DOHH2 (cell line): ENCODE results near the gene CYP1B1.

Source experiments
- H3F3A ChIP-seq: fragments of 200-600 bp; sonication (generic), shearing (Covaris generic); 2 replicates; pipeline ENCODE4 v1.6.0; 2016; ENCODE audit warnings: antibody characterized with exemption, mild to moderate bottlenecking; ENCODE audit not compliant: control insufficient read depth, insufficient read depth
- H3K27ac ChIP-seq: fragments of 200-600 bp; sonication (generic); 2 replicates; pipeline ENCODE4 v1.5.1; 2014; ENCODE audit warnings: low read depth, mild to moderate bottlenecking, low read length, moderate library complexity
- H3K27me3 ChIP-seq: fragments of 200-600 bp; sonication (generic); 2 replicates; pipeline ENCODE4 v1.6.1; 2014; ENCODE audit warnings: mild to moderate bottlenecking, low read length, mixed read lengths; ENCODE audit not compliant: control insufficient read depth
- H3K36me3 ChIP-seq: fragments of 200-600 bp; sonication (generic); 2 replicates; pipeline ENCODE4 v1.6.1; 2014; ENCODE audit warnings: mild to moderate bottlenecking, low read length, moderate library complexity, mixed read lengths; ENCODE audit not compliant: control insufficient read depth
- H3K4me1 ChIP-seq: fragments of 200-600 bp; sonication (generic); 2 replicates; pipeline ENCODE4 v1.6.1; 2014; ENCODE audit warnings: mild to moderate bottlenecking, low read length, mixed read lengths; ENCODE audit not compliant: control insufficient read depth
- H3K4me2 ChIP-seq: fragments of 200-600 bp; sonication (generic); 2 replicates; pipeline ENCODE4 v1.6.0; 2014; ENCODE audit warnings: mild to moderate bottlenecking, low read length, moderate library complexity
- H3K4me3 ChIP-seq: fragments of 200-600 bp; sonication (generic); 2 replicates; pipeline ENCODE4 v1.5.1; 2014; ENCODE audit warnings: mild to moderate bottlenecking, low read length, mixed read lengths
- H3K79me2 ChIP-seq: fragments of 200-600 bp; sonication (generic); 2 replicates; pipeline ENCODE4 v1.6.1; 2014; ENCODE audit warnings: mild to moderate bottlenecking, low read length, mixed read lengths; ENCODE audit not compliant: control insufficient read depth
- H3K9me2 ChIP-seq: fragments of 200-600 bp; sonication (generic); replicated peaks from 2 replicates; pipeline ENCODE4 v1.6.1; 2014; ENCODE audit warnings: mild to moderate bottlenecking, low read length, mixed read lengths; ENCODE audit not compliant: control insufficient read depth
- H3K9me3 ChIP-seq: fragments of 200-600 bp; sonication (generic); 2 replicates; pipeline ENCODE4 v1.6.1; 2014; ENCODE audit warnings: antibody characterized with exemption, low read length, mixed read lengths; ENCODE audit not compliant: control insufficient read depth, insufficient read depth
- H4K20me1 ChIP-seq: fragments of 200-600 bp; sonication (generic); 2 replicates; pipeline ENCODE4 v1.6.0; 2014; ENCODE audit warnings: low read depth, mild to moderate bottlenecking, antibody characterized with exemption, low read length, moderate library complexity; ENCODE audit not compliant: control insufficient read depth, insufficient read depth
- EZH2phosphoT487 ChIP-seq: fragments of 200-600 bp; sonication (generic); IDR thresholded peaks from 2 replicates; pipeline ENCODE4 v1.6.1; 2017; ENCODE audit warnings: borderline replicate concordance, mild to moderate bottlenecking, antibody characterized with exemption, low read length, moderate library complexity, mixed read lengths
- TF ChIP-seq, protein P1 (sequence below): fragments of 200-600 bp; sonication (generic); IDR thresholded peaks from one replicate; pipeline ENCODE4 v1.5.1; 2014; ENCODE audit warnings: antibody characterized with exemption, mild to moderate bottlenecking, low read depth, low read length; ENCODE audit not compliant: poor library complexity, severe bottlenecking

CYP1B1 gene

DNA sequence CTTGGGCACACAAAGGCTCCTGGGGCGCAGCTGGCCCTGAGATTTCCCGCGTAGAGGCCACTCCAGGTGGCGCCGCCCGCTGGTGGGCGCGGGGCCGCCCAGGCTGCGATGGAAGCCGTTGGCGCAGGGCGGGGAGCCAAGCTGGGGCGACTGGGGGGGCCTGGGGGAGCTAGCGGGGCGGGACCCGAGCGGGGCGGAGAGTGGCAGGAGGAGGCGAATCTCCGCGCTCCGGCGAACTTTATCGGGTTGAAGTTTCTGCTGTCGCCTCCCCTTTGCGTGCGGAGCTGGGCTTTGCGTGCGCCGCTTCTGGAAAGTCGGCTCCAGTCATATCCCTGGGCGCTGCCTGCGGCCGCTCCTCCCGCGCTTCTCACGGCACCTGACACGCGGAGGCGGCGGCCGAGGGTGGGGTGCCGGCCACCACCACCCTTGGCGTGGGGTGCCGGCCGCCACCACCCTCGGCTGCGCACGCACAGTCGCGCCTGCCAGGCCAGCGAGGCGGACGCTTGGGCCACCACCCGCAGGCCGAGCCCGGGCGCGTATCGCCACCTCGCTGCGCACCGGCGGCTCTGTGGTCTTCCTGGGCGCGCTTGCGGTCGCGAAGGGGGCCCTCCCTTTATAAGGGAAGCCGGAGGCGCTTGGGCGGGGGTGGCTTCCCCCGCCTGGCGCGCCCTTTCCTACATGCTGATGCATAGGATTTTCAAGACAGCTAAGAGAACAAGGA, 919 bp upstream of the CYP1B1 start:
- Histone ChIP-seq H3K4me2 (peak overlapping the region; percentile 84), H3K27ac (no peak overlapping the region), H3K27me3 (peaks cover 37% of the 10 kb centered on the region), H4K20me1 (no peaks in the 10 kb centered on the region), H3F3A (no peaks in the 10 kb centered on the region), H3K9me2 (no peaks in the 10 kb centered on the region), H3K4me1 (peaks cover 17% of the 10 kb centered on the region), H3K79me2 (no peaks in the 10 kb centered on the region), H3K9me3 (no peaks in the 10 kb centered on the region), H3K4me3 (peak overlapping the region; percentile 74), H3K36me3 (no peaks in the 10 kb centered on the region)
- TF ChIP-seq EZH2phosphoT487, result no peak
- TF ChIP-seq, protein P1, sequence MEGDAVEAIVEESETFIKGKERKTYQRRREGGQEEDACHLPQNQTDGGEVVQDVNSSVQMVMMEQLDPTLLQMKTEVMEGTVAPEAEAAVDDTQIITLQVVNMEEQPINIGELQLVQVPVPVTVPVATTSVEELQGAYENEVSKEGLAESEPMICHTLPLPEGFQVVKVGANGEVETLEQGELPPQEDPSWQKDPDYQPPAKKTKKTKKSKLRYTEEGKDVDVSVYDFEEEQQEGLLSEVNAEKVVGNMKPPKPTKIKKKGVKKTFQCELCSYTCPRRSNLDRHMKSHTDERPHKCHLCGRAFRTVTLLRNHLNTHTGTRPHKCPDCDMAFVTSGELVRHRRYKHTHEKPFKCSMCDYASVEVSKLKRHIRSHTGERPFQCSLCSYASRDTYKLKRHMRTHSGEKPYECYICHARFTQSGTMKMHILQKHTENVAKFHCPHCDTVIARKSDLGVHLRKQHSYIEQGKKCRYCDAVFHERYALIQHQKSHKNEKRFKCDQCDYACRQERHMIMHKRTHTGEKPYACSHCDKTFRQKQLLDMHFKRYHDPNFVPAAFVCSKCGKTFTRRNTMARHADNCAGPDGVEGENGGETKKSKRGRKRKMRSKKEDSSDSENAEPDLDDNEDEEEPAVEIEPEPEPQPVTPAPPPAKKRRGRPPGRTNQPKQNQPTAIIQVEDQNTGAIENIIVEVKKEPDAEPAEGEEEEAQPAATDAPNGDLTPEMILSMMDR, result peak; percentile 56

DNA sequence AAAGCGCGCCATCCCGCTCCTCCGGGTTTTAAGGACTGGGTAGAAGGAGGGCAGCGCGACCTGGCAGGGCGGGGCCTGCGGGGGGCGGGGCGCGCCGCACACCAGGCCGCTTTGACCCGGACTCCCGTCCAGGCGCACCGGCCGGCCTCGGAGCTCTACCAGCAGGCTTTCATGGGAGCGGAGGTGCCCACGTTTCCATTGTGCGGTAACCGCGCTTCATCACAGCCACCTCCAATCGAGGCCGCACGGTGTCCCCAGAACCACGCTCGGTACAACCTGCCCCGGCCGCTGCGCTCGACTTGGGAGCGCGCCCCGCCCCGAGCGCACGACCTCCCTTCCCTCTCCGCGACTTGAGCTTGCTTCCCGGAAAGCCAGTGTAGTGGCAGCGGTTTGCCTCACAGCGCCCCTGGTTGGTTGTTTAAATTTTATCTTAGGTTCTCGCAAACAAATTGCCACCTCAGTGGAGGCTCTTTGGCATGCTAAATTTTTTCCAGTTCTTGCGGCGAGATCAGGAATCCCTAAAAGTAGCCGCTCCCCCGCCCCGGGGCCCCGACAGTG, 280 bp upstream of the CYP1B1 start:
- Histone ChIP-seq H3K4me2 (peak overlapping the region; percentile 84), H3F3A (no peaks in the 10 kb centered on the region), H3K36me3 (no peaks in the 10 kb centered on the region), H3K9me2 (no peaks in the 10 kb centered on the region), H3K27me3 (peaks cover 37% of the 10 kb centered on the region), H3K9me3 (no peaks in the 10 kb centered on the region), H3K27ac (no peak overlapping the region), H3K79me2 (no peaks in the 10 kb centered on the region), H4K20me1 (no peaks in the 10 kb centered on the region), H3K4me3 (peak overlapping the region; percentile 74), H3K4me1 (peaks cover 17% of the 10 kb centered on the region)
- TF ChIP-seq EZH2phosphoT487, result no peak
- TF ChIP-seq, protein P1, result no peak

GRCh38 chr2:38074764-38075506, 1.0 kb downstream of the CYP1B1 start:
- peaks cover 34% of the 10 kb centered on the region for H3K27me3 ChIP-seq
- no peaks in the 10 kb centered on the region for H3F3A ChIP-seq
- H3K4me2 ChIP-seq, result no peak overlapping the region
- H3K4me3 ChIP-seq, result no peak overlapping the region
- TF ChIP-seq EZH2phosphoT487, result no peak
- TF ChIP-seq, protein P1, result no peak
- peaks cover 17% of the 10 kb centered on the region for H3K4me1 ChIP-seq
- no peaks in the 10 kb centered on the region for H3K79me2 ChIP-seq
- no peaks in the 10 kb centered on the region for H3K36me3 ChIP-seq
- no peaks in the 10 kb centered on the region for H3K9me2 ChIP-seq
- no peaks in the 10 kb centered on the region for H4K20me1 ChIP-seq
- H3K27ac ChIP-seq, result no peak overlapping the region
- H3K9me3 ChIP-seq, result no peaks in the 10 kb centered on the region
